ENCODE results near the gene CALCB. TPM values are rescaled to one million over a fixed set of nuclear protein-coding genes. Genes with fewer than 3 reads are reported as not detected.
A peak's percentile ranks its signal among the peaks of the same experiment; 100 is the strongest.
"Not testable (repeated sequence)": the region's sequence is repeated elsewhere in the genome, so short reads cannot be mapped to it uniquely, and the experiment has no call there.

The CALCB gene, protein sequence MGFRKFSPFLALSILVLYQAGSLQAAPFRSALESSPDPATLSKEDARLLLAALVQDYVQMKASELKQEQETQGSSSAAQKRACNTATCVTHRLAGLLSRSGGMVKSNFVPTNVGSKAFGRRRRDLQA
- total RNA-seq, result 2.0 TPM

GRCh38 chr11:15073361-15074205, at the start of gene CALCB:
Gene CALCB (plus strand): TSS chr11:15073593. CDS start chr11:15074719, 1,126 bp downstream.
- Histone ChIP-seq H3K36me3 (no peaks in the 10 kb centered on the region), H3K27ac (no peak within 1 kb of the TSS), H3K4me3 (peak within 1 kb of the TSS; percentile 24 to 33), H3K4me1 (peaks cover 18% of the 10 kb centered on the region), H3K9me3 (no peaks in the 10 kb centered on the region), H3K27me3 (no peaks in the 10 kb centered on the region)
- TF ChIP-seq, protein P1, sequence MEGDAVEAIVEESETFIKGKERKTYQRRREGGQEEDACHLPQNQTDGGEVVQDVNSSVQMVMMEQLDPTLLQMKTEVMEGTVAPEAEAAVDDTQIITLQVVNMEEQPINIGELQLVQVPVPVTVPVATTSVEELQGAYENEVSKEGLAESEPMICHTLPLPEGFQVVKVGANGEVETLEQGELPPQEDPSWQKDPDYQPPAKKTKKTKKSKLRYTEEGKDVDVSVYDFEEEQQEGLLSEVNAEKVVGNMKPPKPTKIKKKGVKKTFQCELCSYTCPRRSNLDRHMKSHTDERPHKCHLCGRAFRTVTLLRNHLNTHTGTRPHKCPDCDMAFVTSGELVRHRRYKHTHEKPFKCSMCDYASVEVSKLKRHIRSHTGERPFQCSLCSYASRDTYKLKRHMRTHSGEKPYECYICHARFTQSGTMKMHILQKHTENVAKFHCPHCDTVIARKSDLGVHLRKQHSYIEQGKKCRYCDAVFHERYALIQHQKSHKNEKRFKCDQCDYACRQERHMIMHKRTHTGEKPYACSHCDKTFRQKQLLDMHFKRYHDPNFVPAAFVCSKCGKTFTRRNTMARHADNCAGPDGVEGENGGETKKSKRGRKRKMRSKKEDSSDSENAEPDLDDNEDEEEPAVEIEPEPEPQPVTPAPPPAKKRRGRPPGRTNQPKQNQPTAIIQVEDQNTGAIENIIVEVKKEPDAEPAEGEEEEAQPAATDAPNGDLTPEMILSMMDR (IDR thresholded peaks at IDR 0.05), result no peak
- TF ChIP-seq POLR2A (IDR thresholded peaks at IDR 0.05) (no peak), POLR2AphosphoS5 (IDR thresholded peaks at IDR 0.05; ENCODE audit: insufficient read depth in 1 of 2, low read depth in 1 of 2) (no peak)
- DNase-seq (ENCODE audit: extremely low spot score in 2 of 2), result no peak
- intact Hi-C loops (cut with DNase I), result no loop called here

DNA sequence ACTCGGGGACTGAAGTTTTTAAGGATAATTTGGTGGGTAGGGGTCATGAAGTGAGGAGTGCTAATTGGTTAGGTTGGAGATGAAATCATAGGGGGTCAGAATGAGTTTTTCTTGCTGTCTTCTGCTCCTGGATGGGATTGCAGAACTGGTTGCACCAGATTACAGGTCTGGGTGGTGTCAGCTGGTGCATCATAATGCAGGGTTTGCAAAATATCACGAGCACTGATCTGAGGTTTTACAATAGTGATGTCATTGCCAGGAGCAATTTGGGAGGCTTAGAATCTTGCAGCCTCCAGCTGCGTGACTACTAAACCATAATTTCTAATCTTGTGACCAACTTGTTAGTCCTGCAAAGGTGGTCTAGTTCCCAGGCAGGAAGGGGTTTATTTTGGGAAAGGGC, 46.4 kb upstream of the CALCB start:
- no peaks in the 10 kb centered on the region for H3K27me3 ChIP-seq
- DNase-seq (ENCODE audit: extremely low spot score in 2 of 2), result no peak
- H3K27ac ChIP-seq, result no peak overlapping the region
- H3K9me3 ChIP-seq, result no peaks in the 10 kb centered on the region
- H3K4me3 ChIP-seq, result no peak overlapping the region
- H3K36me3 ChIP-seq, result no peaks in the 10 kb centered on the region
- no peaks in the 10 kb centered on the region for H3K4me1 ChIP-seq
- TF ChIP-seq POLR2A (IDR thresholded peaks at IDR 0.05) (no peak), POLR2AphosphoS5 (IDR thresholded peaks at IDR 0.05; ENCODE audit: insufficient read depth in 1 of 2, low read depth in 1 of 2) (no peak)
- TF ChIP-seq, protein P1 (IDR thresholded peaks at IDR 0.05), result no peak
- intact Hi-C loops (cut with DNase I), result no loop called here

- intact Hi-C loops (cut with DNase I), result no loop called here
- H3K4me1 ChIP-seq, result no peaks in the 10 kb centered on the region
- TF ChIP-seq POLR2AphosphoS5 (IDR thresholded peaks at IDR 0.05; ENCODE audit: insufficient read depth in 1 of 2, low read depth in 1 of 2) (no peak), POLR2A (IDR thresholded peaks at IDR 0.05) (no peak)
- TF ChIP-seq, protein P1 (IDR thresholded peaks at IDR 0.05), result no peak
- DNase-seq (ENCODE audit: extremely low spot score in 2 of 2), result no peak
- H3K27me3 ChIP-seq, result no peaks in the 10 kb centered on the region
- H3K27ac ChIP-seq, result no peak overlapping the region
- no peak overlapping the region for H3K4me3 ChIP-seq
- H3K9me3 ChIP-seq, result no peaks in the 10 kb centered on the region
- no peaks in the 10 kb centered on the region for H3K36me3 ChIP-seq
These were observed 45.4 kb upstream of the CALCB start for GRCh38 chr11:15027956-15028355.

GRCh38 chr11:15028379-15028778, 45.0 kb upstream of the CALCB start:
- intact Hi-C loops (cut with DNase I), result no loop called here
- TF ChIP-seq POLR2A (IDR thresholded peaks at IDR 0.05), result no peak
- TF ChIP-seq, protein P1 (IDR thresholded peaks at IDR 0.05), result no peak
- TF ChIP-seq POLR2AphosphoS5 (IDR thresholded peaks at IDR 0.05; ENCODE audit: insufficient read depth in 1 of 2, low read depth in 1 of 2), result no peak
- Histone ChIP-seq H3K36me3 (no peaks in the 10 kb centered on the region), H3K4me3 (no peak overlapping the region), H3K27ac (no peak overlapping the region), H3K27me3 (no peaks in the 10 kb centered on the region), H3K4me1 (no peaks in the 10 kb centered on the region), H3K9me3 (no peaks in the 10 kb centered on the region)
- DNase-seq (ENCODE audit: extremely low spot score in 2 of 2), result no peak

DNA sequence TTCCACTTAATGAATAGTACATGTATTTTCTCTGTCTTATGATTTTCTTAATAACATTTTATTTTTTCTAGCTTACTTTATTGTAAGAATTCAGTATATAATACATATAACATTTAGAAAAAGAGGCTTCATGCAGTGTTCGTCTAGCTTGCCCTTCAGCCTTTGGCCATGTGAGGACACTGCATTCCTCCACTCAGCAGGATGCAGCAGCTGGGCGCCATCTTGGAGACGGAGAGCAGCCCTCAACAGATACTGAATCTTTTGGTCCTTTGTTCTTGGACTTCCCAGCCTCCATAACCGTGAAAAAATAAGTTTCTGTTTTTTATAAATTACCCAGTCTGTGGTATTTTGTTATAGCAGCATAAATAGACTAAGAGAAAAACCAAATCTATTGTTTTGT, 41.4 kb upstream of the CALCB start:
- DNase-seq (ENCODE audit: extremely low spot score in 2 of 2); intact Hi-C loops (cut with DNase I); H3K27ac ChIP-seq: not testable (repeated sequence)

More for the DNA sequence above, 41.4 kb upstream of the CALCB start:
- H3K4me3 ChIP-seq, H3K36me3 ChIP-seq, H3K27me3 ChIP-seq, H3K9me3 ChIP-seq, H3K4me1 ChIP-seq: not testable (repeated sequence)

All from vagina (tissue), 2 donors.